ENCODE data around the gene RDH11.

GRCh38 chr14:67668559-67668958 is 27.0 kb downstream of the RDH11 start:
- TF ChIP-seq CTCF (IDR thresholded peaks at IDR 0.05) = no peak
- TF ChIP-seq POLR2A (IDR thresholded peaks at IDR 0.05) = no peak

Measured in esophagus squamous epithelium (tissue), 4 donors.